HepG2 (cell line): ENCODE measurements around the gene ANKRD42. TPM values are rescaled to one million over a fixed set of nuclear protein-coding genes. Genes with fewer than 3 reads are reported as not detected.

ENCODE experiments used
- ATF1 ChIP-seq: IDR thresholded peaks from 2 replicates; pipeline ENCODE4 v1.6.1; 2016; ENCODE audit warnings: mild to moderate bottlenecking, control low read depth
- ATF3 ChIP-seq: sonication (generic); formaldehyde crosslinking; IDR thresholded peaks from 2 replicates; pipeline ENCODE4 v1.4.0; 2020; ENCODE audit warnings: missing genetic modification reagents
- DR1 ChIP-seq: sonication (generic); formaldehyde crosslinking; IDR thresholded peaks from 2 replicates; pipeline ENCODE4 v1.8.0; 2021; ENCODE audit warnings: mild to moderate bottlenecking, missing genetic modification reagents, inconsistent platforms
- ISX ChIP-seq: sonication (generic); formaldehyde crosslinking; conservative IDR thresholded peaks from 2 replicates; pipeline ENCODE4 v1.5.0; 2020; ENCODE audit warnings: missing genetic modification reagents
- JUNB ChIP-seq: sonication (generic); formaldehyde crosslinking; IDR thresholded peaks from 2 replicates; pipeline ENCODE4 v1.8.0; 2022; ENCODE audit warnings: missing genetic modification reagents, mild to moderate bottlenecking, borderline replicate concordance
- KAT2B ChIP-seq: fragments of 150-350 bp; IDR thresholded peaks from 2 replicates; pipeline ENCODE4 v1.6.1; 2014; ENCODE audit warnings: low read depth, low read length, borderline replicate concordance
- KAT7 ChIP-seq: IDR thresholded peaks from 2 replicates; pipeline ENCODE4 v1.6.1; 2018; ENCODE audit warnings: borderline replicate concordance, missing compliant biosample characterization
- MLLT10 ChIP-seq: sonication (generic); formaldehyde crosslinking; IDR thresholded peaks from 2 replicates; pipeline ENCODE4 v1.4.0; 2020; ENCODE audit warnings: missing genetic modification reagents
- NAIF1 ChIP-seq: sonication (generic); formaldehyde crosslinking; IDR thresholded peaks from 2 replicates; pipeline ENCODE4 v1.5.0; 2020; ENCODE audit warnings: mild to moderate bottlenecking, missing genetic modification reagents, borderline replicate concordance
- PTBP1 ChIP-seq: fragments of 200-400 bp; formaldehyde crosslinking; IDR thresholded peaks from 2 replicates; pipeline ENCODE4 v1.6.1; 2018; ENCODE audit warnings: low read length, low read depth; ENCODE audit not compliant: poor library complexity, severe bottlenecking
- SUZ12 ChIP-seq: fragments of 150-350 bp; IDR thresholded peaks from 2 replicates; pipeline ENCODE4 v1.6.1; 2014; ENCODE audit warnings: low read depth, low read length
- TEAD2 ChIP-seq: sonication (generic); formaldehyde crosslinking; IDR thresholded peaks from 2 replicates; pipeline ENCODE4 v1.9.0; 2021; ENCODE audit warnings: missing genetic modification reagents
- XBP1 ChIP-seq: sonication (generic); formaldehyde crosslinking; IDR thresholded peaks from 2 replicates; pipeline ENCODE4 v1.5.0; 2020; ENCODE audit warnings: missing genetic modification reagents
- ZBTB3 ChIP-seq: sonication (generic); formaldehyde crosslinking; IDR thresholded peaks from 2 replicates; pipeline ENCODE4 v1.4.0; 2020; ENCODE audit warnings: low read depth, mild to moderate bottlenecking, moderate library complexity, missing genetic modification reagents, borderline replicate concordance
- ZBTB42 ChIP-seq: sonication (generic); formaldehyde crosslinking; IDR thresholded peaks from 2 replicates; pipeline ENCODE4 v1.5.0; 2020; ENCODE audit warnings: mild to moderate bottlenecking, missing genetic modification reagents
- ZFP82 ChIP-seq: sonication (generic); formaldehyde crosslinking; IDR thresholded peaks from 2 replicates; pipeline ENCODE4 v1.5.1; 2020; ENCODE audit warnings: mild to moderate bottlenecking, missing genetic modification reagents, borderline replicate concordance
- ZNF143 ChIP-seq: sonication (generic); formaldehyde crosslinking; IDR thresholded peaks from 2 replicates; pipeline ENCODE4 v1.4.0; 2020; ENCODE audit warnings: missing genetic modification reagents
- ZNF253 ChIP-seq: sonication (generic); formaldehyde crosslinking; IDR thresholded peaks from 2 replicates; pipeline ENCODE4 v1.8.0; 2022; ENCODE audit warnings: mild to moderate bottlenecking, missing genetic modification reagents, borderline replicate concordance
- ZNF75D ChIP-seq: sonication (generic); formaldehyde crosslinking; IDR thresholded peaks from 2 replicates; pipeline ENCODE4 v1.8.1; 2023; ENCODE audit warnings: missing genetic modification reagents, mild to moderate bottlenecking, borderline replicate concordance
- ZNF776 ChIP-seq: sonication (generic); formaldehyde crosslinking; IDR thresholded peaks from 2 replicates; pipeline ENCODE4 v1.4.0; 2020; ENCODE audit warnings: mild to moderate bottlenecking, missing genetic modification reagents
- ZNF788 ChIP-seq: sonication (generic); formaldehyde crosslinking; IDR thresholded peaks from 2 replicates; pipeline ENCODE4 v1.5.0; 2020; ENCODE audit warnings: mild to moderate bottlenecking, missing genetic modification reagents, borderline replicate concordance
- ZNF816 ChIP-seq: sonication (generic); formaldehyde crosslinking; IDR thresholded peaks from 2 replicates; pipeline ENCODE4 v1.8.0; 2022; ENCODE audit warnings: missing genetic modification reagents, mild to moderate bottlenecking, borderline replicate concordance
- polyA plus RNA-seq, 8 experiments: library from polyadenylated mRNA; depleted of rRNA in 3 of 8; stranded (reverse) in 7 of 8; unstranded in 1 of 8; fragments of >200 nt; fragmentation: Illumina TruSeq in 4 of 8; extraction: Trizol in 4 of 8; gene quantifications; 2 replicates each; pipeline versions ENCODE4 v1.2.1 to v1.2.3, GENCODE V29; 2011 to 2016; ENCODE audit warnings: low read depth in 4 of 8, missing spikeins in 1 of 8, mixed read lengths in 1 of 8; ENCODE audit not compliant: insufficient read depth in 1 of 8
- total RNA-seq, 5 experiments: library from RNA; depleted of rRNA; stranded (reverse); fragments of >200 nt; fragmentation: Illumina TruSeq; extraction: Trizol; gene quantifications; 2 replicates each; pipeline ENCODE4 v1.2.3, GENCODE V29; 2016; ENCODE audit warnings: low read depth in 1 of 5
- TF ChIP-seq, protein P1 (sequence below): sonication (generic); formaldehyde crosslinking; IDR thresholded peaks from 2 replicates; pipeline ENCODE4 v1.8.1; 2023; ENCODE audit warnings: mild to moderate bottlenecking, missing genetic modification reagents

The ANKRD42 gene
- total and polyA plus RNA-seq, 2 of the 13 experiments (the other 11 are each of a cell fraction or from before 2014, with no cell fraction given) = 2.2 to 3.7 TPM

- TF ChIP-seq, protein P1, sequence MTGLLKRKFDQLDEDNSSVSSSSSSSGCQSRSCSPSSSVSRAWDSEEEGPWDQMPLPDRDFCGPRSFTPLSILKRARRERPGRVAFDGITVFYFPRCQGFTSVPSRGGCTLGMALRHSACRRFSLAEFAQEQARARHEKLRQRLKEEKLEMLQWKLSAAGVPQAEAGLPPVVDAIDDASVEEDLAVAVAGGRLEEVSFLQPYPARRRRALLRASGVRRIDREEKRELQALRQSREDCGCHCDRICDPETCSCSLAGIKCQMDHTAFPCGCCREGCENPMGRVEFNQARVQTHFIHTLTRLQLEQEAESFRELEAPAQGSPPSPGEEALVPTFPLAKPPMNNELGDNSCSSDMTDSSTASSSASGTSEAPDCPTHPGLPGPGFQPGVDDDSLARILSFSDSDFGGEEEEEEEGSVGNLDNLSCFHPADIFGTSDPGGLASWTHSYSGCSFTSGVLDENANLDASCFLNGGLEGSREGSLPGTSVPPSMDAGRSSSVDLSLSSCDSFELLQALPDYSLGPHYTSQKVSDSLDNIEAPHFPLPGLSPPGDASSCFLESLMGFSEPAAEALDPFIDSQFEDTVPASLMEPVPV = no peak
- TF ChIP-seq KAT7 (no peak), ZBTB3 (CRISPR knock-in tag) (no peak), MLLT10 (no peak), TEAD2 (CRISPR knock-in tag) (no peak), ZNF253 (CRISPR knock-in tag) (no peak), ZNF776 (CRISPR knock-in tag) (no peak), ZNF816 (CRISPR knock-in tag) (peak; percentile 61; the same call in 1 of the 2 replicates), ZFP82 (CRISPR knock-in tag) (no peak), ATF3 (peak; percentile 50; the same call in 1 of the 2 replicates), PTBP1 (no peak), ATF1 (peak; percentile 91), DR1 (CRISPR knock-in tag) (no peak; the same call in none of the 2 replicates), ZNF788 (CRISPR knock-in tag) (0 out of 2 replicates have a peak, but pooled peaks have one; percentile 60), NAIF1 (CRISPR knock-in tag) (no peak), XBP1 (no peak), JUNB (CRISPR knock-in tag) (no peak), ZNF143 (no peak), ZNF75D (CRISPR knock-in tag) (no peak), ISX (CRISPR knock-in tag) (no peak), KAT2B (no peak), ZBTB42 (CRISPR knock-in tag) (no peak), SUZ12 (no peak)
Measured at GRCh38 chr11:83193315-83194280, at the start of gene ANKRD42 (continued).
